KOPT-K1 (cell line): Measurements from ENCODE around the gene LRRC37A.
"Not testable (repeated sequence)": the region's sequence is repeated elsewhere in the genome, so short reads cannot be mapped to it uniquely, and the experiment has no call there.

Source experiments
- H3K27ac ChIP-seq: fragments of 200-600 bp; sonication (generic); 2 replicates; pipeline ENCODE4 v1.5.1; 2016; ENCODE audit warnings: antibody characterized with exemption, mild to moderate bottlenecking, low read depth, low read length; ENCODE audit not compliant: poor library complexity, severe bottlenecking
- H3K36me3 ChIP-seq: fragments of 200-600 bp; sonication (generic); 2 replicates; pipeline ENCODE4 v1.5.1; 2017; ENCODE audit warnings: antibody characterized with exemption, mild to moderate bottlenecking, low read length, moderate library complexity; ENCODE audit not compliant: insufficient read depth
- H3K9me3 ChIP-seq: fragments of 200-600 bp; sonication (generic); 2 replicates; pipeline ENCODE4 v1.5.1; 2017; ENCODE audit warnings: antibody characterized with exemption, low read length, mild to moderate bottlenecking; ENCODE audit not compliant: insufficient read depth, poor library complexity, severe bottlenecking

Gene LRRC37A

DNA sequence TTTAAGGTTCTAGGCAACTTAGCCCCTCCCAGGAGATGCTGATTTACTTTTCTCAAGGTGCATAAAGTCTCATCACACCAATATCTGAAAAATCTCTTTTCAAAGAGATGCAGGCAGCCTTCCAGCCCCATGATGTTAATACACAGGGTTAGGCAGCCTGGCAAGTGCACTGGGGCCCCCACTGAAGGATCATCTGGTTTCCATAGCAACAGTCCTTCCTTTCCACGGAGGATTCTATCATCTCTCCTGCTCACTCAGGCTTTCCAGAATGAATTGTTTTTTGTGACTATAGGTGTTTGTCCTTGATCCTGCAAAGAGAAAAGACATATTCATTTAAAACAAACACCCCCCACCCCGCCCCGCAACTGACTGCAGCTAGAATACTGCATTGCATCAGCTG is 72.6 kb downstream of the LRRC37A start:
- not testable (repeated sequence) for H3K36me3 ChIP-seq, H3K9me3 ChIP-seq, H3K27ac ChIP-seq

DNA sequence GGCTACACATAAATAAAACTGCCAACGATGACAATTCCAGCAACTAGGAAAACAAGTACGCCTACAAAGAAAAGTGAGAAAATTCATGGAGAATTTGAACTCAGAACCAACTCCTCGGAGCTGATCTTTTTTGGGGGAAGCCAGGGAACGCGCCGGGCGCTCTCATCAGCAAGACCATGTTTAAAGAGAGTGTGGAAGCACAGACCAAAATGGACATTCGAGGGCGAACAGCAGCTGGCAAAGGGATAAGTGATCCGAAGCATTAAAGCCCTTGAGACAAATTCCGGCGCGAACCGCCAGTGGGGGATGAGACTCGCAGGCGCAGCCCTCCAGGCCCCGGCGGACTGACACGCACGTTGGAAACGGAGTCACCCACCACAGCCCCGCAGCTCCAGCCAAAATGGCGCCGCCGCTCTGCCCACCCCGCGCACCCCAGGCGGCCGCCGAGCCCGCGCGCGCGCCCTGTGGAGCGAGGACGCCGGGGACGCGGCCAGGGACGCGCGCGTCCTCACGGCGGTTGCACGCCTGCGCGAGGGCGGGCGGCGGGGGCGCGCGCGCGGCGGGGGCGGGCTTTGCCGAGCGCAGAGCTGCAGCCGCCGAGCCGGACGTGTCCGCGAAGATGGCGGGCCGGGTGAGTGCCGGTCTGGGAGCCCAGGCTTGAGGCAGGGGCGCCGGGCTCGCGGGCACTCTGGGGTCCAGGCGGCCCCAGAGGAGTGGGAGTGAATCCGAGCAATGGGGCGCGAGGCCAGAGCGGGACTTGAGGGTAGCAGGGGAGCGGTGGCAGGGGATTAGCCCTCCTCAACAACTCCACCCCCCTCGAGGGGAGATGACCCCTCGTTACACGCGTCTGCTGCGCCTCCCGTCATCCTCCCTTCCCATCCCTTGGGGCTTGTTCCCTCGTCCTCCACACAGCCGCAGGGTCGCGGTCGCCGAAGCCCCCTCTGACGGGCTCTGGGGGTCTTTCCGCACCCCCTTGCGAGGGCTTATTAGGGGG is 77.6 kb downstream of the LRRC37A start:
- H3K9me3 ChIP-seq, H3K27ac ChIP-seq, H3K36me3 ChIP-seq: not testable (repeated sequence)

DNA sequence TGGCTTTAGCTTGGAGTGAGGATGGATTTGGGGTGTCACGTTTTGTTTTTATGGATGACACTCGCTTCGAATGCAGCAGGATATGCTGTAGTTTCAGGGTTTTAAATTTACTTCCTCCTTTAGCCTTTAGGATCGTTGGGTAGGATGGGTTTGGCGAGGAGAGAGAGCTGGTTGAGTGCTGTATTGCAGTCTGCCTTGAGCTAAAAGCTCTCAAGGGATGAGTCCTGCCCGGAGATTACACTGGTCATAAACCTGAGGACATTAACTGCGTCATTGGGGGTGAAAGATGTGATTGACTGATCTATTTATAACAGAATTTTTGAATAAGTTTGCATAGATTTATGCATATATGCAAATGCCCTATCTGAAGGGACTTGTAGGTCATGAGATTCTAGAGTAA is 78.5 kb downstream of the LRRC37A start:
- not testable (repeated sequence) for H3K27ac ChIP-seq, H3K9me3 ChIP-seq, H3K36me3 ChIP-seq

DNA sequence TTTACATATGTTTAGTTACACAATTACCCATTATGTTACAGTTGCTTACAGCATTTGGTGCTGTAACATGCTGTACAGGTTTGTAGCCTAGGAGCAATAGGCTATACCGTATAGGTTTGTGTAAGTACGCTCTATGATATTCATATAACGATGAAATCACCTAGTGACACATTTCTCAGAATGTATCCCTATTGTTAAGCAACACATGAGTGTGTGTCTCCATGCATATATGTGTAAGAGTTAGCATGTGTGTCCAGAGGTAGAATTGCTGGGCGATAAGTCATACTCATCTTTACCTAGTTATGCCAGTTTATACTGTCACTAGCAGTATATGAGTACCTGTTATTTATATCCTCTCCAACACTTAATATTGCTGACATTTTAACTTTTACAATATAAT is 88.2 kb downstream of the LRRC37A start:
- H3K36me3 ChIP-seq, H3K27ac ChIP-seq, H3K9me3 ChIP-seq: not testable (repeated sequence)

DNA sequence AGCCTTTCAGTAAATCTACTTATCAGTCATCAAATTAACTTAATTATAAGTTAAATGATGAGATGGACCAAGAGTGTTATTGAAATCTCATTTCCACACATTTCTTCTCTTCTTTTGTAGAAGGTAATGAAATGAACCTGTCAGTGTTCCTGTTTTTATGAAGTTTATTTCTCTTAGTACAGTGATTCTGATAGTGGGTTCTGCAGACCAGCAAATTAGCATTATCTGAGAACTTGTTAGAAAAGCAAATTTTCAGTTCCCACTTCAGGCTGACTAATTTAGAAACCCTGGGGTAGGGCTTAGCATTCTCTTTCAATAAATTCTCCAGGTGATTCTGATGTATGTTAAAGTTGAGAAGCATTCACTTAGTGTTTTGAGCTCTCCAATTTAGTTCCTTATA is 90.6 kb downstream of the LRRC37A start:
- H3K9me3 ChIP-seq, H3K36me3 ChIP-seq, H3K27ac ChIP-seq: not testable (repeated sequence)
